ENCODE data around the gene SVEP1.

Gene SVEP1

GRCh38 chr9:110468950-110469349 is 110.6 kb downstream of the SVEP1 start:
- intact Hi-C loops (cut with micrococcal nuclease), result no loop called here
- no peaks in the 10 kb centered on the region for H3K9me3 Mint-ChIP-seq
- no peak overlapping the region for H3K27ac Mint-ChIP-seq
- H3K36me3 Mint-ChIP-seq (ENCODE audit: low read depth), result no peaks in the 10 kb centered on the region
- peaks cover 2% of the 10 kb centered on the region for H3K27me3 Mint-ChIP-seq
- H3K4me3 Mint-ChIP-seq, result no peak overlapping the region
- H3K4me1 Mint-ChIP-seq (ENCODE audit: low read depth), result no peaks in the 10 kb centered on the region

- Mint-ChIP-seq H3K27ac (no peak overlapping the region), H3K9me3 (no peaks in the 10 kb centered on the region), H3K4me1 (ENCODE audit: low read depth) (no peaks in the 10 kb centered on the region), H3K4me3 (no peak overlapping the region), H3K36me3 (ENCODE audit: low read depth) (no peaks in the 10 kb centered on the region), H3K27me3 (peaks cover 2% of the 10 kb centered on the region)
- intact Hi-C loops (cut with micrococcal nuclease), result no loop called here
Measured at GRCh38 chr9:110465190-110465589, 114.4 kb downstream of the SVEP1 start.

GRCh38 chr9:110464321-110464720 is 115.2 kb downstream of the SVEP1 start:
- no peaks in the 10 kb centered on the region for H3K9me3 Mint-ChIP-seq
- H3K36me3 Mint-ChIP-seq (ENCODE audit: low read depth), result no peaks in the 10 kb centered on the region
- intact Hi-C loops (cut with micrococcal nuclease), result no loop called here
- H3K4me3 Mint-ChIP-seq, result no peak overlapping the region
- peaks cover 2% of the 10 kb centered on the region for H3K27me3 Mint-ChIP-seq
- H3K27ac Mint-ChIP-seq, result no peak overlapping the region
- H3K4me1 Mint-ChIP-seq (ENCODE audit: low read depth), result no peaks in the 10 kb centered on the region

GRCh38 chr9:110463499-110463898 is 116.0 kb downstream of the SVEP1 start:
- H3K4me1 Mint-ChIP-seq (ENCODE audit: low read depth), result no peaks in the 10 kb centered on the region
- no peak overlapping the region for H3K27ac Mint-ChIP-seq
- no peak overlapping the region for H3K4me3 Mint-ChIP-seq
- intact Hi-C loops (cut with micrococcal nuclease), result no loop called here
- no peaks in the 10 kb centered on the region for H3K36me3 Mint-ChIP-seq (ENCODE audit: low read depth)
- no peaks in the 10 kb centered on the region for H3K9me3 Mint-ChIP-seq
- peaks cover 2% of the 10 kb centered on the region for H3K27me3 Mint-ChIP-seq

- H3K4me1 Mint-ChIP-seq (ENCODE audit: low read depth), result no peaks in the 10 kb centered on the region
- intact Hi-C loops (cut with micrococcal nuclease), result no loop called here
- no peaks in the 10 kb centered on the region for H3K36me3 Mint-ChIP-seq (ENCODE audit: low read depth)
- no peaks in the 10 kb centered on the region for H3K9me3 Mint-ChIP-seq
- no peak overlapping the region for H3K27ac Mint-ChIP-seq
- peaks cover 2% of the 10 kb centered on the region for H3K27me3 Mint-ChIP-seq
- H3K4me3 Mint-ChIP-seq, result no peak overlapping the region
Measured at GRCh38 chr9:110457245-110457644, 122.3 kb downstream of the SVEP1 start.

- intact Hi-C loops (cut with micrococcal nuclease), result no loop called here
- Mint-ChIP-seq H3K27me3 (peaks cover 2% of the 10 kb centered on the region), H3K4me1 (ENCODE audit: low read depth) (no peaks in the 10 kb centered on the region), H3K36me3 (ENCODE audit: low read depth) (no peaks in the 10 kb centered on the region), H3K27ac (no peak overlapping the region), H3K4me3 (no peak overlapping the region), H3K9me3 (no peaks in the 10 kb centered on the region)
Measured at GRCh38 chr9:110456681-110457080, 122.9 kb downstream of the SVEP1 start.

GRCh38 chr9:110455860-110456259 is 123.7 kb downstream of the SVEP1 start:
- H3K36me3 Mint-ChIP-seq (ENCODE audit: low read depth), result no peaks in the 10 kb centered on the region
- no peaks in the 10 kb centered on the region for H3K9me3 Mint-ChIP-seq
- H3K27me3 Mint-ChIP-seq, result peaks cover 2% of the 10 kb centered on the region
- intact Hi-C loops (cut with micrococcal nuclease), result no loop called here
- no peaks in the 10 kb centered on the region for H3K4me1 Mint-ChIP-seq (ENCODE audit: low read depth)
- H3K27ac Mint-ChIP-seq, result no peak overlapping the region
- H3K4me3 Mint-ChIP-seq, result no peak overlapping the region

GRCh38 chr9:110452227-110452801 is 127.2 kb downstream of the SVEP1 start:
- no peak overlapping the region for H3K27ac Mint-ChIP-seq
- intact Hi-C loops (cut with micrococcal nuclease), result loop anchor here (1.0 kb wide), 1 partner anchor 171 kb away; no protein-coding TSS in a partner anchor

GRCh38 chr9:110451726-110452125 is 127.8 kb downstream of the SVEP1 start:
- intact Hi-C loops (cut with micrococcal nuclease), result loop anchor here (1.0 kb wide), 1 partner anchor 172 kb away; no protein-coding TSS in a partner anchor
- H3K36me3 Mint-ChIP-seq (ENCODE audit: low read depth), result no peaks in the 10 kb centered on the region

More at GRCh38 chr9:110452227-110452801, 127.2 kb downstream of the SVEP1 start:
- Mint-ChIP-seq H3K9me3 (no peaks in the 10 kb centered on the region), H3K4me1 (ENCODE audit: low read depth) (no peaks in the 10 kb centered on the region), H3K36me3 (ENCODE audit: low read depth) (no peaks in the 10 kb centered on the region), H3K4me3 (no peak overlapping the region), H3K27me3 (peaks cover 8% of the 10 kb centered on the region)

GRCh38 chr9:110447476-110447875 is 132.1 kb downstream of the SVEP1 start:
- Mint-ChIP-seq H3K9me3 (peaks cover 10% of the 10 kb centered on the region), H3K4me3 (no peak overlapping the region), H3K27ac (no peak overlapping the region), H3K27me3 (peaks cover 10% of the 10 kb centered on the region), H3K4me1 (ENCODE audit: low read depth) (no peaks in the 10 kb centered on the region), H3K36me3 (ENCODE audit: low read depth) (no peaks in the 10 kb centered on the region)
- intact Hi-C loops (cut with micrococcal nuclease), result no loop called here

More at GRCh38 chr9:110451726-110452125, 127.8 kb downstream of the SVEP1 start:
- H3K9me3 Mint-ChIP-seq, result no peaks in the 10 kb centered on the region
- H3K4me1 Mint-ChIP-seq (ENCODE audit: low read depth), result no peaks in the 10 kb centered on the region
- peaks cover 8% of the 10 kb centered on the region for H3K27me3 Mint-ChIP-seq
- no peak overlapping the region for H3K27ac Mint-ChIP-seq
- no peak overlapping the region for H3K4me3 Mint-ChIP-seq

GRCh38 chr9:110446171-110446570 is 133.4 kb downstream of the SVEP1 start:
- Mint-ChIP-seq H3K4me1 (ENCODE audit: low read depth) (no peaks in the 10 kb centered on the region), H3K9me3 (peaks cover 10% of the 10 kb centered on the region), H3K36me3 (ENCODE audit: low read depth) (no peaks in the 10 kb centered on the region), H3K27me3 (peaks cover 15% of the 10 kb centered on the region), H3K27ac (no peak overlapping the region), H3K4me3 (no peak overlapping the region)
- intact Hi-C loops (cut with micrococcal nuclease), result no loop called here

- Mint-ChIP-seq H3K27ac (no peak overlapping the region), H3K4me1 (ENCODE audit: low read depth) (no peaks in the 10 kb centered on the region), H3K27me3 (peaks cover 13% of the 10 kb centered on the region), H3K4me3 (no peak overlapping the region), H3K36me3 (ENCODE audit: low read depth) (no peaks in the 10 kb centered on the region), H3K9me3 (peaks cover 10% of the 10 kb centered on the region)
- intact Hi-C loops (cut with micrococcal nuclease), result no loop called here
Measured at GRCh38 chr9:110444911-110445310, 134.6 kb downstream of the SVEP1 start.

GRCh38 chr9:110443866-110444220 is 135.7 kb downstream of the SVEP1 start:
- Mint-ChIP-seq H3K4me3 (no peak overlapping the region), H3K27ac (no peak overlapping the region), H3K9me3 (peaks cover 10% of the 10 kb centered on the region), H3K36me3 (ENCODE audit: low read depth) (no peaks in the 10 kb centered on the region), H3K4me1 (ENCODE audit: low read depth) (no peaks in the 10 kb centered on the region), H3K27me3 (peaks cover 12% of the 10 kb centered on the region)
- intact Hi-C loops (cut with micrococcal nuclease), result no loop called here

- no peak overlapping the region for H3K4me3 Mint-ChIP-seq
- H3K36me3 Mint-ChIP-seq (ENCODE audit: low read depth), result no peaks in the 10 kb centered on the region
- H3K27me3 Mint-ChIP-seq, result peaks cover 9% of the 10 kb centered on the region
- intact Hi-C loops (cut with micrococcal nuclease), result no loop called here
- no peak overlapping the region for H3K27ac Mint-ChIP-seq
- no peaks in the 10 kb centered on the region for H3K4me1 Mint-ChIP-seq (ENCODE audit: low read depth)
- H3K9me3 Mint-ChIP-seq, result peaks cover 10% of the 10 kb centered on the region
Measured at GRCh38 chr9:110443146-110443865, 136.2 kb downstream of the SVEP1 start.

GRCh38 chr9:110440796-110441195 is 138.7 kb downstream of the SVEP1 start:
- Mint-ChIP-seq H3K4me3 (no peak overlapping the region), H3K27ac (no peak overlapping the region), H3K4me1 (ENCODE audit: low read depth) (no peaks in the 10 kb centered on the region), H3K9me3 (peaks cover 1% of the 10 kb centered on the region), H3K27me3 (peaks cover 9% of the 10 kb centered on the region), H3K36me3 (ENCODE audit: low read depth) (no peaks in the 10 kb centered on the region)
- intact Hi-C loops (cut with micrococcal nuclease), result no loop called here

Data from dendritic cell treated with granulocyte-macrophage colony-stimulating factor and Interleukin-4, amounts not matched to agents 40 ng/mL and 50 ng/mL, for 4 days (primary cell).